HG03196 (cell line): ENCODE data around the gene IZUMO4.
A peak's percentile ranks its signal among the peaks of the same experiment; 100 is the strongest.

ENCODE experiments used
- ATAC-seq: cut with Tn5 transposase; IDR thresholded peaks from one replicate; pipeline ENCODE4 v1.9.1; 2021; ENCODE audit not compliant: unreplicated experiment

IZUMO4 gene

DNA sequence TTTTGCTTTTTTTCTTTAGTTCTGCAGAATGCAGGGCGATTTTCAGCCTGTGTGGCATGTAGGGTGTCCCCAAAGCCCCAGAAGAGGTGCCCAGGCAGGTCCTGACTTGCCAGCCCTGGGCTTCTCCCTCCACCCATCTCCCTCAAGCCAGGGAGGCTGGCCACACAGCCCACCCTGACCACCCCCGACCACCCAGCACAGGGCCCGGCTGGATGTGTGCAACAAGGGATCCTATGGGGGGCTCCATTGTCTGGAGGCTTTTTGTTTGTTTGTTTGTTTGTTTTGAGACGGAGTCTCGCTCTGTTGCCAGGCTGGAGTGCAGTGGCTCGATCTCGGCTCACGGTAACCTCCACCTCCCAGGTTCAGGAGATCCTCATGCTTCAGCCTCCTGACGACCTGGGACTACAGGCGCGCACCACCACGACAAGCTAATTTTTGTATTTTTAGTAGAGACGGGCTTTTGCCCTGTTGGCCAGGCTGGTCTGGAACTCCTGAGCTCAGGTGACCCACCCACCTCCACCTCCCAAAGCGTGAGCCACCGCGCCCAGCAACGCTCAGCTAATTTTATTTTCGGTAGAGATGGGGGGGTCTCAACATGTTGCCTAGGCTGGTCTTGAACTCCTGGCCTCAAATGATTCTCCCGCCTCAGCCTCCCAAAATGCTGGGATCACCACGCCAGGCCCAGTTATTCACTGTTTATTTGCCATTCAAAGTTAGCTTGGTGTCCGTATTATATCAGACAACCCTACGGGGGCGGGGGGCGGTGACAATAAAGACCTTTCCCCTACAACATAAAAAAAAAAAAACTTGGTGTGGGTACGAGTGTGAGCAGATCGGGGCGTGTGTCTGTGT lies 37.9 kb upstream of the IZUMO4 start:
- no peak for ATAC-seq

DNA sequence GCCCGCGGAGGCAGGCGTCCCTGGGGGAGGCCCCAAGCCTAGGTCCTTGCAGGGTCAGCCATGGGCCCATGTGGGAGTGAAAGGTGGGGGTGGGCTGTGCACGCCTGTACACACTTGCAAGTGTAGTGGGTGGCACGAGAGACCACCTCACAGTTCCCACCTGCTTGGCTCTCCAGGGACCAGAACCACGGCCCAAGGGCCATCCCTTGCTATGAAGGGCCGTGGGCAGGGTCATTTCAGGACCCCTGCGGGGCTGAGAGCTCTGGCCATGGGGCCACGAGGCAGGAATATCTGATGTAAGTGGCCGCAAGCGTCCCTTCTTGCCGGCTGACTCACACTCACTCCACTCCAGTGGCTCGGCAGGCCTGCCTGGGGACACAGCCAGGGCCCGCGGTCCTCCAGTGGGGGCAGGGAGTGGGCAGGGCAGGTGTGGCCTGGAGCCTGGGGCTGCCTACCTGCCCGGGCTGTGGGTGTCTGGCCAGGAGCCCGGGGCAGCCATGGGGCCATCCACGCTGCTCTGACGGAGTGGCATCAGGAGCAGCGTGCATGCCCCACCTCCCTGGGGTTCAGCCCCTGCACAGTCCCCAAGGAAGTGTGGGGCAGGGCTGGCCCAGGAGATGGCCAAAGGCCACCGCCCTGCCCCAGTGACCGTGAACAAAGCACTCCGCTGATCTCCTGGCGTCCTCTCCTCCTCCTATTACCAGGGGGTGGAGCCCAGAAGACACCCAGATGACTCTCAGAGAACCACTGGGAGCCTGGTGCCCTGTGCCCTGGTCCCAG lies 37.1 kb upstream of the IZUMO4 start:
- no peak for ATAC-seq

DNA sequence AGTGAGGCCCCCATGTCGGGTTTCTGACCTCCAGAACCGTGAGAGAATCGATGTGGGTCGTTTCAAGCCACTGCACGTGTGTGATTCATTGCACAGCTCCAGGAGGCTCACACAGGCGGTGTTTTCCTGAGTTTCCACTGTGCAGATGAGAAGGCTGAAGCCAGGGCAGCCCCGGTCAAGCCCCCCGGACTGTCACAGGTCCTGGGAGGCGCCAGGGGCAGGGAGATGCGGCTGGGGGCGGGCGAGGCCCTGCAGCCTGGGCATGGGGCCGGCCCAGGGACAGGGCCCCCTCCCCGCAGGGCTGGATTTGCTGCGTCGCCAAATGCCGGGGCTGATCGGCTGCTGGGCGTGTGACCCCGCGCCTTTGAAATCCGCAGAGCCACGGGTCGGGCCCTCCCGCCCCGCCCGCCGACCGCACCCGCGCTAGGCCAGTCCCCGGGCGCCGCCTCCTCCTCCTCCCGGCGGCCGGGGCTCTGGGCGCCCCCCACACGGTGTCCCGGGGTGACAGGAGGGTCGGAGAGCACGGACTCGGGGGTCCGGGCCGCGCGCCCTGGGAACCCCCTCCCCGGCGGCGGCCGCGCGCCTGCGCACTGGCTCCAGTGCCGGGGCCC lies 35.7 kb upstream of the IZUMO4 start:
- peak; percentile 25 for ATAC-seq

DNA sequence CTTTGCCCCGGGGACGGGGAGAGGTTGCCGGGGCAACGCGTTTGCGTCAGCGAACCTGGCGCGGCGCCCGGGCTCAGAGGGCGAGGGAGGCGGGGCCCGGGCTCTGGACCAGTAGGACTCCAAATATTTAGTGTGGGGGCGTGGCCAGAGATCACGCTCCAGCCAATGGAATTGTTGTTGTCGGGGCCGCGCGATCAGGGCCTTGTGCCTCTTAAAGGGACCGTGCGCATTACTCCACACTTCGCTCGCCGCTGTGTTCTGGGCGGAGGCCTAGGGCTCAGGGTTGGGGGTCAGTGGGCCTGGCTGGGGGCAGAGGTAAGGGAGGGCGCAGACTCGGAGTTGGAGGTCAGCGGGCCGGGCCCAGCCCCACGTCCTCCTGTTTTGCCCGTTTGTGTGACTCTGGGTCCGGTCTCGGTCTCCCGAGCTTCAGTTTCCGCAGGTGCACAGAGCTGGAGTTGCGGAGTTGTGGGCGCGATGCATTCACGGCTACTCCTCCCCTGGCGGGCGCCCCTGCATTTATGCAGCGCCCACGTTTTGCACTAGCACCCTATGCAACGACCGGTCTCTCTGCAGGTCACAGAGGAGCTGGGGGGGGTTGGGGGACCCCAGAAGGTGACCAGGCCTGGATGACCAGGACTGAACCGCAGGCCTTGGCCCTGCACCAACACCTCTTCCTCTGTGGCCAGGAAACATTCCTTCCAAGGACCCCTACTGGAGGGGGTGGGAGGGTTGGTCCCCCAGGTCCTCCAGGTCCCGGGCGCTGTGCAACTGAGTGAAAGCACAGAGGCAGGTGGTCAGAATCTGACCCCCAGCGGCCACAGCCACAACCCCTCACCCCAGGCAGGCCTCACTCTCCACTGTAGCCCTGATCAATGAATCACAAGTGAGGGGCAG lies 35.0 kb upstream of the IZUMO4 start:
- peak; percentile 77 for ATAC-seq

DNA sequence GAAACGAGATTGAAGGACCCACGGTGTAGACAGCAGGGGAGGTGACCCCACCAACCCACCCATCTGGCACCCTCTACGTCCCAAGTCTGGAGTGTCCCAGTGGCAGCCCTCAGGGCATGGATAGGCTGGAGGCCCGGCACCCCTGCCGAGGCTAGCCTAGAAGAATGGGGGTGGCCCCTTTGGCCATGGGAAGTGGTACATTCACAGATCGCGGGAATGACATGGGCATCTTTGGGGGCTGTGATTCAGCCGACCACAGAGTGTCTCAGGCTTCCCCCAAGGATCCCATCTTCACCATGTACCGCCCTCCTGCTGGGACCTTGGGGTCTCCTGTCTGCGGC lies 34.4 kb upstream of the IZUMO4 start:
- ATAC-seq: no peak

- ATAC-seq: no peak
These were observed 33.9 kb upstream of the IZUMO4 start for GRCh38 chr19:2062770-2063169.

DNA sequence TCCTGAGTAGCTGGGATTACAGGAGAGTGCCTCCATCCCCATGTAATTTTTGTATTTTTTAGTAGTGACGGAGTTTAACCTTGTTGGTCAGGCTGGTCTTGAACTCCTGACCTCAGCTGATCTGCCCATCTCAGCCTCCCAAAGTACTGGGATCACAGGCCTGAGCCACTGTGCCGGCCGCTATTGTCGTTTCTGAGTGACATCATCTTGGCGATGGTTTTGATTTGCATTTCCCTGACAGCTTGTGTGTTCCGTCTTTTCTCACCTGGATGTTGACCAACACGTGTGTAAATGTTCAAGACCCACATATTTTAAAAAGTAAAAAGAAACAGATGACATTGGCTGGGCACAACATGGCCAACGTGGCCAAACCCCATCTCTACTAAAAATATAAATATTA lies 32.9 kb upstream of the IZUMO4 start:
- no peak for ATAC-seq

- ATAC-seq: no peak
These were observed 32.3 kb upstream of the IZUMO4 start for GRCh38 chr19:2064395-2064787.

- no peak for ATAC-seq
These were observed 31.8 kb upstream of the IZUMO4 start for GRCh38 chr19:2064788-2065524.

- no peak for ATAC-seq
These were observed 26.3 kb upstream of the IZUMO4 start for GRCh38 chr19:2070436-2070827.

DNA sequence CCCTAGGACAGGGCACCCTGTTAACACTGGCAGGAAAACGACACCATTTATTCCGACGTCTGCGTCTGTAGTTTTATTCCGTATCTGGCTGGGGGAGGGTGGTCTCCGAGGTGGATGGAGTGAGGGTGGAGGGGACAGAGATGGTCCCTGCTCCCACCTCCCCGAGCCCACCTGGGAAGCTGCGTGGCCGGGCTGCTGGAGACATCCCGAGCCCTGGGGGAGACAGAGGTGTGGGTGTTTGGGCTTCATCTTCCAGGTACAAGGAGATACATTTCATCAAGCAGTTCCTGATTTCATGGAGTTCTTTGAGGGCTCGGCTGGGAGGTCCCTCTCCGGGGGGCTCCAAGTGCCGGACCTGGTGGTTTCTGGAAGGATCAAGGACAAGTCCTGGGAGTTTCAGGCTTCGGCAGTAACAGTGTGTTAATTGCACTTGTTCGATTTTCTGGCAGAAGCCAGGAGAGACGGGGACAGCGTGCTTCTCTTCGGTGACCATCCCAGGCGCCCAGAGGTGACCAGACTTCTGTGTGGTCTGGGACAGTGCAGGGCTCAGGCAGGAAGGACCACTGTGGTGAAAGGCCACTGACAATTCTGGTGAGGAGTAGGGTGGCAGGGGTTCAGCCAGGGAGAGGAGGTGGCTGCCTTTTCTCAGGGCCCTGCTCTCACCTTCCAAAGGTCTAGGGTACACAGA lies 25.6 kb upstream of the IZUMO4 start:
- no peak for ATAC-seq

DNA sequence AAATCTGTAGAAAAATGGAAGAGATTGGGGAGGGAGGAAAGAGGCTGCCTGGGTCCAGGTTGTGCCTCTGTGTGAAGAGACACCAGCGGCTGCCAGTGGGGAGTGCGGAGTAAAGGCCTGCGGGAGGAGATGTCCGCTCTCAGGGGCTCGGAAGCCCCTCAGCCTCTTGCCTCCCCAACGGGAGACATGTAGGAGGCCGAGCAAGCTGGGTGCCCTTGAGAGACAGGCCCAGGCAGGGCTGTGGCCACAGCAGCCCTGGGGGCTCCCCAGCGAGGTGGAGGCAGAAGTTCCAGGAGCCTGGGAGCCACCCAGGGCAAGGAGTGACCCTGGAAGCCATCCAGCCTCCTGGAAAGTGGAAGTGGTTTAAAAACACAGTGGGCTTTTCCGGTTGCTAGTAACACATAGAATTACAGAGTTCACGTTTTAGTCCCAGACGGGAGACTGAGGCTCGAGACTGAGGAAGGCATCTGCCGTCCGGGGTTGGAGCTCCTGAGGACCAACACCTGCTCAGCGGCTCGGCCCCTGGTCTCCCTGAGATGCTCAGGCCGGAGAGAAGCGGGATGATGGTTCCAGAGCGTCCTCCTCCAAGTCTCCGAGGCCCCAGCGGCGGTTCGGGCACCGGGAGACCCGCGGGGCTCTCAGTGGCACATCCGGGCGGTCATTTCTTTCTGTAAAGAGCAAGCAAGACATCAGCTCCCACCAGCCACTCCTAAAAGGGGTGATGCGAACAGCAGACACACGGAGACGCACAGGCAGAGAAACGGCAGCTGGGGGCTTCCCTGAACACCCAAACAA lies 23.8 kb upstream of the IZUMO4 start:
- ATAC-seq: no peak

GRCh38 chr19:2076526-2076944 lies 20.2 kb upstream of the IZUMO4 start:
- ATAC-seq: no peak

GRCh38 chr19:2077398-2077797 lies 19.3 kb upstream of the IZUMO4 start:
- no peak for ATAC-seq

DNA sequence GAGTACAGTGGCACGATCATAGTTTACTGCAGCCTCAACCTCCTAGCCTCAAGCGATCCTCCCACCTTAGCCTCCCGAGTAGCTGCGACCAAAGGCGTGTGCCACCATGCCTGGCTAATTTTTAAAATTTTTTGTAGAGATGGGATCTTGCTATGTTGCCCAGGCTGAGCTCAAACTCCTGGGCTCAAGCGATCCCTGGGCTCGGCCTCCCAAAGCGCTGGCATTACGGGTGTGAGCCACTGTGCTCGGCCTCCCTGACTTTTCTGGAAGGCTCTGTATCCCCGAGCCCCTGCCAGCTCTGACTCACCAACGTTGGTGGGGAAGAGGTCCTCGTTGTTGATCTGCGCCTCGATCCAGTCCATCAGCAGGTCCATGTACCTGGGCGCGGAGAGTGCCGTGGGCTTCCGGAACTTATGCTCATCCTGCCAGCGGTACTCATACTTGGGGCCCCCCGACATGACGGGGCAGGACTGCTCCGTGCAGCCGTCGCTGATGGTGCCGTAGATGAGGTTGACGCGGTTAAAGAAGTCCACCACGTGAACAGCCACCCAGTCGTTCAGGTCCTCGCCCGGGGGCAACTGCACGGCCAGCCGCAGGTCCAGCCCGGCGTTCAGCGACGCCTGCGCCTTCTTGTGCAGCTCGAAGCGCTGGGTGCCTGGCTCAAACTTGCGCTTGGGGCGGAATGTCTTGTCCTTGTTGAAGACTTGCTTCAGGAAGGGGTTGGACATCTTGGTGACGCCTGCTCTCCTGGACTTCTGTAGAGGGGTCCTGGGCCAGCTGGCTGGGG lies 18.7 kb upstream of the IZUMO4 start:
- ATAC-seq: no peak

DNA sequence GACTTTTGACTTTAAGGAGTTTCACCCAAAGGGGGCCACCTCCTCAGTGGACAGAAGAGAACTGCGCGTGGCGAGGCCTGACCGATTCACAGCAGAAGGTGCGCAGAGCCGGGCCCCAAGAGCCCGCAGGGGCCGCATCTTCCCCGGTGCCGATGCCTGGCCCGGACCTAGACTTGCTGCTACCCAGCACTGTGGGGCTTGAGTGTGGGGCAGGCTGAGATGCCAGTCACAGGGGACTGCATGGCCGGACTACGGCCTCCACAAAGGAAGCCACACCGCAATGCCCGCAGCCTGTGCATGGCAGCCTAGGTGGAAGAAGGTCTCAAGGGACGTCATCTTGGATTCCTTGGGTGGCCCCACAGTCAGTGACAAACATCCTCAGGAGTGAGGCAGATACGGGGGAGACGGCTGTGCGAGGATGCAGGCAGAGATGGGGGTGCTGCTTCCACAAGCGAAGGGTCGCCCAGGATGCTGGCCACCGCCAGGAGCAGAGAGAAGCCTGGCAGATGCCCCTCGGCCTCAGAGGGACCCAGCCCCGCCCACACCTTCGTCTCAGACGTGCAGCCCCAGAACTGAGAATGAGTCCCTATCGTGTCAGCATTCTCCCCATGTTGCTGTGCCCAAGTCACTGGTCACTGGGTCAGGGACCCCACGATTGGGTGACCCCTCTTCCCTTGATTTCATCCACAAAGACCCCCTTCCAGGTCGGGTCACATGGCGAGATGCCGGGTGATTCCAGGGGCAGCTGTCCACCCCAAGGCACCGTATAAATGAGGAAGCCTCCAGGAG lies 17.4 kb upstream of the IZUMO4 start:
- ATAC-seq: no peak

DNA sequence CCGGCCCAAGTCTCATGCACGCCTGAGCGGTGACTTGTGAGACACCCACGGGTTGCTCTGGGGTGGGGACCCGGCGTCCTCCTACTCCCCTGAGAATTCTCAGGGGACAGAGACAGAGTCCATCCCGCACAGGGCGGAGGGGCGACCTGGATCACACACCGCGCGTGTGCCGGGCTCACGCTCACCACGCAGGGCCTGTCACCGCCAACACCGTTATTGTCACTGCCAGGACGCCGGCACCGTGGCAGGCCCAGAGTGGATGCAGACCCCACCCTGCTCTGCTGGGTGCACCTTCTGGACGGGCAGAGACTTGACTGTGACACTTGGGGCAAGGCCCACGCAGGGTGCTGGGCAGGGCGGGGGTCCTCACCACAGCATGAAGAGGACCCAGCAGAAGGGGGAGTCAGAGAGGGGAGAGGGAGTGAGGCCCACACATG lies 16.8 kb upstream of the IZUMO4 start:
- no peak for ATAC-seq
